Erythroblast (primary cell): ENCODE data around the gene ARCN1.
A peak's percentile ranks its signal among the peaks of the same experiment; 100 is the strongest.

ENCODE experiments used
- DNase-seq, 2 experiments: peaks; one replicate each; lab custom pipeline; 2025; lab: John Stamatoyannopoulos, UW
- GATA1 ChIP-seq: IDR thresholded peaks from 2 replicates; pipeline ENCODE4 v1.6.1; 2011; ENCODE audit warnings: low read depth, mild to moderate bottlenecking, control low read depth, low read length, moderate library complexity
- POLR2A ChIP-seq: IDR thresholded peaks from 2 replicates; pipeline ENCODE4 v1.6.1; 2011; ENCODE audit warnings: mild to moderate bottlenecking, low read length

The ARCN1 gene

DNA sequence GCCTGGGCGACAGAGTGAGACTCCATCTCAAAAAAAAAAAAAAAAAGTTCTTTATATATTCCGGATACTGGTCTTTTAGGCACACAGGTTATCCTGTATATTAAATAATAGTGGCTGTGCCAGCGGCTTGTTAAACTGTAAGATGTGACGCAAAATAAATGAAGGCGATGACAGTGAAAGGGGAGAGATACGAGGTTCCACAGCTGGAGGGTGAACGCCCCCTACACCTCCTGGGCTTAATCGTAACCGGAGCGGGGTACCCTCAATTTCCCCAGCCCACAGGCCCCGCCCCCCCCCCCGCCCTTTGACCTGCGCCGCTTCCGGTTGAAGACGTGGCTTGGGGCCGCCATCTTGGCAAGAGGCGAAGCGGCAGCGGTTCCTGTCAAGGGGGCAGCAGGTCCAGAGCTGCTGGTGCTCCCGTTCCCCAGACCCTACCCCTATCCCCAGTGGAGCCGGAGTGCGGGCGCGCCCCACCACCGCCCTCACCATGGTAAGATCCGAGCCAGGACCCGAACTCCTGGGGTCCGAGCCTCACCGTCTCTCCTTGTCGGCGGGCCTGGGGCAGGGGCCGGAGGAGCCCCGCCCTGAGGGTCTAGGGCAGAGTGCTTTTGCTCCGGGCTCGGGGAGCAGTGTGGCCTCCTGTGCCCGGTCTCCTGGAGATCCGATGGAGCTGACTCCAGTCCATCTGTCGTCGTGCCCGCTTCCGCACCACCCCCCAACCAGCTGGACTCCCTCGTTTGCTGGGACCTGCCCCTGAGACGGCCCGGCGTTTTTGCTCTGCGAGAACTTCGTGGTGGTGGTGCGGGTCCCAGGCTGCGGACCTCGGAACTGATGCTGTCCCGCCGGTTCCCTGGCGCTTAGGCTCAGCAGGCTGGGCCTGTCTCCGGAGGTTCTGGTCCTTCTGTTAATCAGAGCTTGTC is at the start of gene ARCN1:
Gene ARCN1 (plus strand): TSS at position 349 of the 920 bp plus-strand sequence. CDS start 139 bp downstream, at position 488.
- DNase-seq = peak; percentile 88 to 89
- TF ChIP-seq POLR2A (peak; percentile 63), GATA1 (no peak)

DNA sequence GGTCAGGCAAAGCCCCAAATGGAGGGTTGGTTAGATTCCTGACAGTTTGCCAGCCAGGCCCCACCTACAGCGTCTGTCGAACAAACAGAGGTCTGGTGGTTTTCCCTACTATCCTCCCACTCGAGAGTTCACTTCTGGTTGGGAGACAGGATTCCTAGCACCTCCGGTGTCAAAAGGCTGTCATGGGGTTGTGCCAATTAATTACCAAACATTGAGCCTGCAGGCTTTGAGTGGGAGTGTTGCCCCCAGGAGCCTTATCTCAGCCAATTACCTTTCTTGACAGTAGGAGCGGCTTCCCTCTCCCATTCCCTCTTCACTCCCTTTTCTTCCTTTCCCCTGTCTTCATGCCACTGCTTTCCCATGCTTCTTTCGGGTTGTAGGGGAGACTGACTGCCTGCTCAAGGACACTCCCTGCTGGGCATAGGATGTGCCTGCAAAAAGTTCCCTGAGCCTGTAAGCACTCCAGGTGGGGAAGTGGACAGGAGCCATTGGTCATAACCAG is 49.6 kb upstream of the ARCN1 start:
- TF ChIP-seq POLR2A (no peak), GATA1 (no peak)
- DNase-seq = peak in 1 of 2 experiments; percentile 23

DNA sequence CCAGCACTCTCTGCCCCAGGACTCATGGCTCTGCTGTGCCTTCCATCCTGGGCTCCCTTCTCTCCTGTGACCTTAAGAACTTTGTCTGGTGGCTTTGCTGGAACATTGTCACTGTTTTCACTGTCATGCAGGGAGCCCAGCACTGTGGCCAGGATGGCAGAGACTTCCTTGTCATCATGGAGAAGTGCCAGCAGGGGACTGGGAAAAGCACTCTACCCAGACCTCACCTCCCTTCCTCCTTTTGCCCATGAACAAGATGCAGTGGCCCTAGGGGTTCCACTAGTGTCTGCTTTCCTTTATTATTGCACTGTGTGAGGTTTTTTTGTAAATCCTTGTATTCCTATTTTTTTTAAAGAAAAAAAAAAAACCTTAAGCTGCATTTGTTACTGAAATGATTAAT is 47.9 kb upstream of the ARCN1 start:
- DNase-seq = no peak
- no peak for TF ChIP-seq GATA1
- no peak for TF ChIP-seq POLR2A

DNA sequence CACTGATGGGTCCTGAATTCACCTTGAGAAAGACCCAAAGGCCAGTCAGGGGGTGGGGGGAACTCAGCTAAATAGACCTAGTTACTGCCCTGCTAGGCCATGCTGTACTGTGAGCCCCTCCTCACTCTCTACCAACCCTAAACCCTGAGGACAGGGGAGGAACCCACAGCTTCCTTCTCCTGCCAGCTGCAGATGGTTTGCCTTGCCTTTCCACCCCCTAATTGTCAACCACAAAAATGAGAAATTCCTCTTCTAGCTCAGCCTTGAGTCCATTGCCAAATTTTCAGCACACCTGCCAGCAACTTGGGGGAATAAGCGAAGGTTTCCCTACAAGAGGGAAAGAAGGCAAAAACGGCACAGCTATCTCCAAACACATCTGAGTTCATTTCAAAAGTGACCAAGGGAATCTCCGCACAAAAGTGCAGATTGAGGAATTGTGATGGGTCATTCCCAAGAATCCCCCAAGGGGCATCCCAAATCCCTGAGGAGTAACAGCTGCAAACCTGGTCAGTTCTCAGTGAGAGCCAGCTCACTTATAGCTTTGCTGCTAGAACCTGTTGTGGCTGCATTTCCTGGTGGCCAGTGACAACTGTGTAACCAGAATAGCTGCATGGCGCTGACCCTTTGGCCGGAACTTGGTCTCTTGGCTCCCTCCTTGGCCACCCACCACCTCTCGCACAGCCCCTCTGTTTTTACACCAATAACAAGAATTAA is 47.3 kb upstream of the ARCN1 start:
- TF ChIP-seq POLR2A = no peak
- no peak for TF ChIP-seq GATA1
- DNase-seq = no peak

DNA sequence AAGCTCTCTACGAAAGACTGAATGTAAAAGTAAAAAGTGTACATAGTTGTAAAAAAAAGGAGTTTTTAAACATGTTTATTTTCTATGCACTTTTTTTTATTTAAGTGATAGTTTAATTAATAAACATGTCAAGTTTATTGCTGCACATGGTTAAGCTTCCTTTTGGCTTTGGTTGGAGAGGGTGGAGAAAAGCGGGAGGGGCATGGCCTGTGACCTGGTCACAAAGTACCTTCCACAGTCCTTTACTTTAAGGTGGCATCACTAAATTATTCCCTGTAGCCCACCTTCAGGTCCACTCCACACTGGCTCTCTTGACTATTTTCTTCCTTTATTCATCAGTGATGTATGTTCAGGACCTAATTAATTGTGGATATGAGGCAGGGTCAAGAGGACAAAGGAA is 45.5 kb upstream of the ARCN1 start:
- DNase-seq = no peak
- TF ChIP-seq POLR2A = no peak
- no peak for TF ChIP-seq GATA1

DNA sequence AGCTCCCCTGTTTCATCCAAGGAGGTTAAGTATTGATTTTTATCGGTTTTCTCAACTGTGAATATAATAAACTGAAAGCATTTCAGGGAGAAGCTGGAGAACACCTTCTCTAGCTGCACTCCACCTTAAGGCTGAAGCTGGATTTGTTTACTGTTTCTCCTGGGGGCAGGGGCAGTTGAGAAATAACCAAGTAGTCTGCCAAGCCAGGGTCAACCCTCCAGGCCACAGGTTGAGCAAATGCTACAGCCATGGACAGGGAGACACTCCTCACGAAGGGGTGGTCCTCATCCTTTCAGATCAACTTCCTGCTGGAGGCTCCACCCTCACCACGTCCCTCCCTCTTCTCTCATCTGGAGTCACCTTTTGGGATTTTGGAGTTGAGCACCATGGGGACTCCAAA is 45.1 kb upstream of the ARCN1 start, which contains the start of gene TTC36:
Gene TTC36 (plus strand): TSS at position 366 of the 400 bp plus-strand sequence. CDS start 21 bp downstream, at position 387.
- DNase-seq = no peak
- TF ChIP-seq POLR2A = no peak
- TF ChIP-seq GATA1 = no peak

DNA sequence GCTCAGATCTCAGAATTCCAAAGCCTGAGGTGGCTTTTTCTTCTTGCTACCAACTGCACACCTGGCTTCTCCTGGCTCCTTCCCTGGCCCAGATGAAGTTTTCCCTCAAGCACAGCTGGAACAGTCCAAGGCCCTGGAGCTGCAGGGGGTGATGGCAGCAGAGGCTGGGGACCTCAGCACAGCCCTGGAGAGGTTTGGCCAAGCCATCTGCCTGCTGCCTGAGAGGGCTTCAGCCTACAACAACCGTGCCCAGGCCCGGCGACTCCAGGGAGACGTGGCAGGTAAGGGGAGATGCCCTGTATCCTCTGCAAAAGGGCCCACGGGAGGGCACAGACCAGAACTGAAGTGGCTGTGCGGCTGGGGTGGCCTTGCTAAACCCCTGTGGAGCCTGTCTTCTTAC is 43.7 kb upstream of the ARCN1 start:
- TF ChIP-seq POLR2A (no peak), GATA1 (no peak)
- DNase-seq = no peak

DNA sequence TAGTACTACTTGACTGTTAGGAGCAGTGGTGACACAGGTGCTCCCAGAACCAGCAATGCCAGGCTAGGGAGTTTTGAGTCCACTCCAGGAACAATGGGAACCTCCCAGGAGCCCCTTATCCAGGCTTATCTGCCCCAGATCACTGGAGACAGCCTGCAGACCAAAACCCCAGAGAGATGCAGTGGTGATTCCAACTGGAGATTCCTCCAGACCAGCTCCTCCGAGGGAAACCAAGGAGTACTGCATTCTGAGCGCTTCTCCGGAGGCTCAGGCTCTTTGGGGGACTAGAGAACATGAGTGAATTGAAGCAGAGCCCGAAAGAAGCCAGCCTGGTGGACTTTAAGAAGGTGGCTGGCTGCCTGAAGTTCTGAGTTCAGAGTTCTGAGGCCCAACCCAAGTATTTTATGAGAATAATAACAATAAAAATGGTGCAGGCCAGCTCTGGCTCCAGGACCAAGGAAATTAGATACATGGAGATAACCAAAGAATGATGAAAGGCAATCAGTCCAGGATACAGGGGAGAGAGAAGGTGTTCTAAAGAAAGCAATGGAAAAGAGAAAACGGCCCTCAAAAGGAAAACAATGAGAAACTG is 42.5 kb upstream of the ARCN1 start:
- TF ChIP-seq POLR2A = no peak
- no peak for TF ChIP-seq GATA1
- no peak for DNase-seq

DNA sequence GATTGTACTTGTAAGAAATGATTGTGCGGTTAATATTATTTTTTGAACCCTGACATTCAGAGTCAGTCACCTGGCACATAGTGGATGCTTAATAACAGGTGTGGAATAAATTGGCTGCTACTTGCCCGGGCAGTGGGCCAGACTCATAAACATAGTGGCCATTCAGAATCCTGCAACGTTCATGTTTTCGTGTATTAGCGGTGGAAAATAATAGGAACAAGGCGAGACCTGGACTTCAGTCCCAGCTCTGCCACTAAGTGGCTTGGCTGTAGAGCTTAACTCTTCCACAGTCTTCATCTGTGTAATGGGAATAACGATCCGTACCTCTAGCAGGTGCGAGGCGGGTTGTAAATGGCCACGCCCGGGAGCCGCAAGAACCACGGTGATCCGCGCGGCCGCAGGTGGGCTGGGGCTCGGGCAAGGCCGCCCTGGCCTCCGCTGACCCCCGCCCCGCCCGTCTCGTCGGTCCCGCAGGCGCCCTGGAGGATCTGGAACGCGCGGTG is 42.0 kb upstream of the ARCN1 start:
- TF ChIP-seq GATA1 (no peak), POLR2A (no peak)
- DNase-seq = no peak

DNA sequence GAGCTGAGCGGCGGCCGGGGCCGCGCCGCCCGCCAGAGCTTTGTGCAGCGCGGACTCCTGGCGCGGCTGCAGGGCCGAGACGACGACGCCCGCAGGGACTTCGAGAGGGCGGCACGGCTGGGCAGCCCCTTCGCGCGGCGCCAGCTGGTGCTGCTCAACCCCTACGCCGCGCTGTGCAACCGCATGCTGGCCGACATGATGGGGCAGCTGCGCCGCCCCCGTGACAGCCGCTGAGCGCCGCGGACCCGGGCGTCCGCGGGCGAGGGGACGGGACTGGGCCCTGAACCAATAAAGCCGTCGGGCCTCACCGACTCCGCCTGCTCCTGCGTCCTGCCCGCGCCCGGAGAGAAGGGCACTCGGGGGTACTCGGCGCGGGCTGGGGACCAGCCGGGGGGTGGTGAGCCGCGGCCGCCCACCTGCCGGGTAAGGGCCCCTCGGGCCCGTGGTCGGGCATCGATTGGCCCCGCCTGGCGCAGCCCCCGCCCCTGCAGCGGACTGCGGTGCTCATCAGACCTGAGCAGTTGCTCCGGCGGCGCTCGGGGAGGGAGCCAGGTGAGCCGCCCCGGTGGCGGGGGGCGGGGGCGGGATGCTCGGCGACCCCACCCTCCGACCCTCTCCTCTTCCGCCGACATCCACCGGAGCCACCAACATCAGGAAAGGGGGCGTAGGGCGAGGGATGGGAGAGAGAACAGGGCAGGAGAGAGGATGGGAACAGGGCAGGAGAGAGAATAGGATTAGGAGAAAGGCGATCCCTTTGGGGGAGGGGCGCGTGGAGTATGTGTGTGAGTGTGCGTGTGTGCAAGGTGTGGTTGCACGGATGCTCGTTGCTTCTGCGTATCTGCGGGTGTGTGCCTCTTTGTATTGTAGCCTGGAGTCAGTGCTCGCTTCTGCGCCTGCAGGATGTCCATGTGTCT is 41.3 kb upstream of the ARCN1 start, which contains the start of gene TMEM25:
Gene TMEM25 (plus strand): TSS at position 510 of the 914 bp plus-strand sequence. CDS start 610 bp downstream, outside the sequence.
- peak; percentile 57 to 58 for DNase-seq
- TF ChIP-seq GATA1 = no peak
- TF ChIP-seq POLR2A = no peak

DNA sequence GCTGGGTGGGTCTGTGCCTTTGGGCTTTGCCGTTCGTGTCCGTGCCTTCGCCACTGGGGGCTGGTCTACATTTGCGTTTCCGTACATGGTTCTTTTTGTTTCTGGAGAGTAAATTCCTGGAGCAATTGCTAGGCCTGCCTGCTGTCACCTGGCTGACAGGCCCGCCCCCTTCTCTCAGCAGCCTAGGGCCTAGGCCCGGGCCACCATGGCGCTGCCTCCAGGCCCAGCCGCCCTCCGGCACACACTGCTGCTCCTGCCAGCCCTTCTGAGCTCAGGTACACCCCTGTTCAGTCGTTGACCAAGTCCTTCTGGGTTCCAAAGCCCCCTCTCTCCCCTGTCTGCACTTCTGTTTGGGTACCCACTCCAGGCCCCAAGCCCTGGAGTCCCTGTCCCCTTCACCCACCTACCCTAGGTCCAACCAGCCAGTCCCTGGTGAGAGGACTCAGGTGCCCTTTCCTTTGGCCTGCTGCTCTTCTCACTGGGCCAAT is 40.6 kb upstream of the ARCN1 start:
- DNase-seq = no peak
- TF ChIP-seq POLR2A (no peak), GATA1 (no peak)

DNA sequence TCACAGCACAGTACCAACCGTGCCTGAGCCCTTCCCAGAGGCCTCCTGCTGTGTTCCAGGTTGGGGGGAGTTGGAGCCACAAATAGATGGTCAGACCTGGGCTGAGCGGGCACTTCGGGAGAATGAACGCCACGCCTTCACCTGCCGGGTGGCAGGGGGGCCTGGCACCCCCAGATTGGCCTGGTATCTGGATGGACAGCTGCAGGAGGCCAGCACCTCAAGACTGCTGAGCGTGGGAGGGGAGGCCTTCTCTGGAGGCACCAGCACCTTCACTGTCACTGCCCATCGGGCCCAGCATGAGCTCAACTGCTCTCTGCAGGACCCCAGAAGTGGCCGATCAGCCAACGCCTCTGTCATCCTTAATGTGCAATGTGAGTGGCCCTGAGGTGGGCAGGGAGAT is 40.1 kb upstream of the ARCN1 start:
- no peak for DNase-seq
- TF ChIP-seq GATA1 (no peak), POLR2A (no peak)
